Parathyroid adenoma (tissue), 2 donors: ENCODE data around the gene CLEC16A.

Source experiments
- H2AFZ ChIP-seq: fragments of 300-600 bp; sonication (generic); one replicate; pipeline ENCODE4 v1.7.0; 2017; ENCODE audit warnings: antibody characterized with exemption, mild to moderate bottlenecking
- H3K27ac ChIP-seq: fragments of 300-600 bp; sonication (generic); one replicate; pipeline ENCODE4 v1.7.0; 2017
- H3K27me3 ChIP-seq: fragments of 300-600 bp; sonication (generic); one replicate; pipeline ENCODE4 v1.7.0; 2017; ENCODE audit warnings: low read length; ENCODE audit not compliant: control insufficient read depth, insufficient read depth
- H3K36me3 ChIP-seq: fragments of 300-600 bp; sonication (generic); one replicate; pipeline ENCODE4 v1.7.0; 2017; ENCODE audit warnings: low read length; ENCODE audit not compliant: control insufficient read depth, insufficient read depth
- H3K4me1 ChIP-seq: fragments of 300-600 bp; sonication (generic); one replicate; pipeline ENCODE4 v1.7.0; 2017; ENCODE audit warnings: control low read depth
- H3K4me2 ChIP-seq: fragments of 300-600 bp; sonication (generic); one replicate; pipeline ENCODE4 v1.7.0; 2017; ENCODE audit warnings: low read length
- H3K4me3 ChIP-seq: fragments of 300-600 bp; sonication (generic); one replicate; pipeline ENCODE4 v1.7.0; 2017; ENCODE audit warnings: low read depth, low read length
- H3K79me2 ChIP-seq: fragments of 300-600 bp; sonication (generic); one replicate; pipeline ENCODE4 v1.7.0; 2017; ENCODE audit warnings: control low read depth
- H3K9ac ChIP-seq: fragments of 300-600 bp; sonication (generic); one replicate; pipeline ENCODE4 v1.7.0; 2017; ENCODE audit warnings: mild to moderate bottlenecking
- H3K9me3 ChIP-seq: fragments of 300-600 bp; sonication (generic); one replicate; pipeline ENCODE4 v1.7.0; 2017; ENCODE audit warnings: low read length; ENCODE audit not compliant: control insufficient read depth
- CTCF ChIP-seq: fragments of 300-600 bp; sonication (generic); IDR thresholded peaks from one replicate; pipeline ENCODE4 v1.7.0; 2017; ENCODE audit warnings: antibody characterized with exemption, mild to moderate bottlenecking
- donor health status: primary hyperparathyroidism.

The CLEC16A gene

GRCh38 chr16:11130978-11131665 is 186.8 kb downstream of the CLEC16A start:
- no peaks in the 10 kb centered on the region for H3K36me3 ChIP-seq
- no peaks in the 10 kb centered on the region for H3K9me3 ChIP-seq
- H3K27me3 ChIP-seq = no peaks in the 10 kb centered on the region
- no peak overlapping the region for H3K4me3 ChIP-seq
- no peak overlapping the region for H3K4me2 ChIP-seq
- H3K27ac ChIP-seq = no peak overlapping the region
- H3K79me2 ChIP-seq = peaks cover 2% of the 10 kb centered on the region
- no peak for TF ChIP-seq CTCF
- no peak overlapping the region for H2AFZ ChIP-seq
- peaks cover 5% of the 10 kb centered on the region for H3K4me1 ChIP-seq
- H3K9ac ChIP-seq = no peak overlapping the region

GRCh38 chr16:11131706-11132105 is 187.3 kb downstream of the CLEC16A start:
- no peak overlapping the region for H3K4me3 ChIP-seq
- peaks cover 2% of the 10 kb centered on the region for H3K79me2 ChIP-seq
- no peak overlapping the region for H3K27ac ChIP-seq

GRCh38 chr16:11133344-11133943 is 189.1 kb downstream of the CLEC16A start:
- no peak overlapping the region for H3K4me3 ChIP-seq

More at GRCh38 chr16:11131706-11132105, 187.3 kb downstream of the CLEC16A start:
- Histone ChIP-seq H3K4me1 (peaks cover 5% of the 10 kb centered on the region), H3K9me3 (no peaks in the 10 kb centered on the region), H2AFZ (no peak overlapping the region), H3K27me3 (no peaks in the 10 kb centered on the region), H3K36me3 (no peaks in the 10 kb centered on the region), H3K4me2 (no peak overlapping the region), H3K9ac (no peak overlapping the region)
- no peak for TF ChIP-seq CTCF

GRCh38 chr16:11134722-11135463 is 190.5 kb downstream of the CLEC16A start:
- no peaks in the 10 kb centered on the region for H3K9me3 ChIP-seq
- peaks cover 2% of the 10 kb centered on the region for H3K79me2 ChIP-seq
- no peak overlapping the region for H3K9ac ChIP-seq
- H3K4me3 ChIP-seq = no peak overlapping the region
- no peak overlapping the region for H3K27ac ChIP-seq
- TF ChIP-seq CTCF = no peak
- no peak overlapping the region for H2AFZ ChIP-seq
- no peak overlapping the region for H3K4me2 ChIP-seq
- peaks cover 5% of the 10 kb centered on the region for H3K4me1 ChIP-seq
- no peaks in the 10 kb centered on the region for H3K36me3 ChIP-seq
- no peaks in the 10 kb centered on the region for H3K27me3 ChIP-seq

More at GRCh38 chr16:11133344-11133943, 189.1 kb downstream of the CLEC16A start:
- no peak for TF ChIP-seq CTCF
- Histone ChIP-seq H3K27me3 (no peaks in the 10 kb centered on the region), H3K4me2 (no peak overlapping the region), H2AFZ (no peak overlapping the region), H3K79me2 (peaks cover 2% of the 10 kb centered on the region), H3K27ac (no peak overlapping the region), H3K9me3 (no peaks in the 10 kb centered on the region), H3K9ac (no peak overlapping the region), H3K36me3 (no peaks in the 10 kb centered on the region), H3K4me1 (peaks cover 5% of the 10 kb centered on the region)
